OCI-LY1 (cell line): Measurements from ENCODE around the gene VPS41.
A peak's percentile ranks its signal among the peaks of the same experiment; 100 is the strongest.

ENCODE experiments used
- H2AFZ ChIP-seq: fragments of 200-600 bp; sonication (generic), shearing (Covaris generic); 2 replicates; pipeline ENCODE4 v1.6.0; 2014; ENCODE audit warnings: antibody characterized with exemption, mild to moderate bottlenecking, low read length
- H3F3A ChIP-seq: fragments of 200-600 bp; sonication (generic), shearing (Covaris generic); 2 replicates; pipeline ENCODE4 v1.6.0; 2014; ENCODE audit warnings: mild to moderate bottlenecking, antibody characterized with exemption, low read length, moderate library complexity; ENCODE audit not compliant: insufficient read depth
- H3K27ac ChIP-seq: fragments of 200-600 bp; sonication (generic); 2 replicates; pipeline ENCODE4 v1.5.1; 2014; ENCODE audit warnings: low read length, mixed run types, mild to moderate bottlenecking, low read depth; ENCODE audit not compliant: poor library complexity, severe bottlenecking
- H3K27me3 ChIP-seq: fragments of 200-600 bp; sonication (generic); 2 replicates; pipeline ENCODE4 v1.6.0; 2014; ENCODE audit warnings: antibody characterized with exemption, mild to moderate bottlenecking, low read length, moderate library complexity; ENCODE audit not compliant: insufficient read depth
- H3K36me3 ChIP-seq: fragments of 200-600 bp; sonication (generic); 2 replicates; pipeline ENCODE4 v1.6.1; 2014; ENCODE audit warnings: mild to moderate bottlenecking, antibody characterized with exemption, low read length, moderate library complexity, mixed read lengths; ENCODE audit not compliant: insufficient read depth
- H3K4me1 ChIP-seq: fragments of 200-600 bp; sonication (generic); 2 replicates; pipeline ENCODE4 v1.5.1; 2014; ENCODE audit warnings: mild to moderate bottlenecking, low read length, moderate library complexity; ENCODE audit not compliant: insufficient read depth, severe bottlenecking
- H3K4me2 ChIP-seq: fragments of 200-600 bp; sonication (generic), shearing (Covaris generic); 2 replicates; pipeline ENCODE4 v1.6.1; 2014; ENCODE audit warnings: low read length
- H3K4me3 ChIP-seq: fragments of 200-600 bp; sonication (generic); 2 replicates; pipeline ENCODE4 v1.5.1; 2014; ENCODE audit warnings: low read length, low read depth, mild to moderate bottlenecking, mixed read lengths; ENCODE audit not compliant: poor library complexity, severe bottlenecking
- H3K79me2 ChIP-seq: fragments of 200-600 bp; shearing (Covaris generic); 2 replicates; pipeline ENCODE4 v1.6.1; 2016; ENCODE audit warnings: mixed run types, low read length, mixed read lengths; ENCODE audit not compliant: insufficient read depth
- H3K9ac ChIP-seq: fragments of 200-600 bp; sonication (generic), shearing (Covaris generic); 2 replicates; pipeline ENCODE4 v1.6.1; 2014; ENCODE audit warnings: mild to moderate bottlenecking, low read length, mixed read lengths
- H3K9me2 ChIP-seq: fragments of 200-600 bp; sonication (generic), shearing (Covaris generic); 2 replicates; pipeline ENCODE4 v1.6.1; 2014; ENCODE audit warnings: low read depth, mild to moderate bottlenecking, low read length, mixed read lengths
- H3K9me3 ChIP-seq: fragments of 200-600 bp; shearing (Covaris generic); 2 replicates; pipeline ENCODE4 v1.6.1; 2014; ENCODE audit warnings: low read length, mixed read lengths
- H4K20me1 ChIP-seq: fragments of 200-600 bp; sonication (generic), shearing (Covaris generic); 2 replicates; pipeline ENCODE4 v1.6.0; 2016; ENCODE audit warnings: mild to moderate bottlenecking, low read length; ENCODE audit not compliant: insufficient read depth
- CTCF ChIP-seq: fragments of 200-600 bp; sonication (generic), shearing (Covaris generic); IDR thresholded peaks from 2 replicates; pipeline ENCODE4 v1.5.1; 2017; ENCODE audit warnings: mild to moderate bottlenecking, antibody characterized with exemption, low read length, moderate library complexity, mixed read lengths
- EZH2 ChIP-seq: fragments of 200-600 bp; sonication (generic), shearing (Covaris generic); IDR thresholded peaks from 2 replicates; pipeline ENCODE4 v1.8.0; 2017; ENCODE audit warnings: borderline replicate concordance, mixed run types, mild to moderate bottlenecking, antibody characterized with exemption, low read length, moderate library complexity, mixed read lengths

VPS41 gene

GRCh38 chr7:38878694-38879457 lies 30.1 kb downstream of the VPS41 start:
- Histone ChIP-seq H3K9ac (no peak overlapping the region), H3F3A (no peaks in the 10 kb centered on the region), H2AFZ (no peak overlapping the region), H3K4me2 (peak overlapping the region; percentile 4; the same call in 1 of the 2 replicates), H3K4me1 (peaks cover 33% of the 10 kb centered on the region), H4K20me1 (no peaks in the 10 kb centered on the region), H3K27ac (no peak overlapping the region), H3K9me2 (no peaks in the 10 kb centered on the region), H3K27me3 (no peaks in the 10 kb centered on the region), H3K4me3 (no peak overlapping the region), H3K9me3 (no peaks in the 10 kb centered on the region), H3K79me2 (0 out of 2 replicates have a peak, but pooled peaks cover 4% of the 10 kb centered on the region), H3K36me3 (peaks cover 3% of the 10 kb centered on the region; the same call in 1 of the 2 replicates)
- no peak for TF ChIP-seq CTCF

- no peaks in the 10 kb centered on the region for H3K9me3 ChIP-seq
Measured at GRCh38 chr7:38873433-38873832, 35.6 kb downstream of the VPS41 start.

GRCh38 chr7:38872202-38872601 lies 36.8 kb downstream of the VPS41 start:
- Histone ChIP-seq H3K9me2 (no peaks in the 10 kb centered on the region), H3K4me3 (no peak overlapping the region), H3K9ac (no peak overlapping the region), H2AFZ (no peak overlapping the region), H3K27me3 (no peaks in the 10 kb centered on the region), H3K4me2 (no peak overlapping the region), H3K36me3 (peaks cover 10% of the 10 kb centered on the region), H4K20me1 (no peaks in the 10 kb centered on the region), H3K27ac (no peak overlapping the region), H3K9me3 (no peaks in the 10 kb centered on the region), H3K79me2 (0 out of 2 replicates have a peak, but pooled peaks cover 4% of the 10 kb centered on the region), H3F3A (no peaks in the 10 kb centered on the region), H3K4me1 (peaks cover 38% of the 10 kb centered on the region)
- no peak for TF ChIP-seq EZH2
- no peak for TF ChIP-seq CTCF

More at GRCh38 chr7:38873433-38873832, 35.6 kb downstream of the VPS41 start:
- Histone ChIP-seq H3K36me3 (peaks cover under 1% of the 10 kb centered on the region; the same call in 1 of the 2 replicates), H3K9ac (peak overlapping the region; percentile 2; the same call in 1 of the 2 replicates), H3K27ac (peak overlapping the region; percentile 36), H3K4me2 (peak overlapping the region; percentile 38; the same call in 1 of the 2 replicates), H3K79me2 (0 out of 2 replicates have a peak, but pooled peaks cover 4% of the 10 kb centered on the region), H3K4me3 (no peak overlapping the region), H3F3A (no peaks in the 10 kb centered on the region), H2AFZ (no peak overlapping the region), H3K9me2 (no peaks in the 10 kb centered on the region), H3K27me3 (no peaks in the 10 kb centered on the region), H3K4me1 (peaks cover 40% of the 10 kb centered on the region), H4K20me1 (no peaks in the 10 kb centered on the region)
- no peak for TF ChIP-seq CTCF
- no peak for TF ChIP-seq EZH2
